ENCODE results near the gene PAN3. TPM values are rescaled to one million over a fixed set of nuclear protein-coding genes. Genes with fewer than 3 reads are reported as not detected.

Gene PAN3
- total RNA-seq, 1 experiment from 2014 or later, result 18.5 TPM

GRCh38 chr13:28336193-28336657 is 197.9 kb downstream of the PAN3 start:
- Histone ChIP-seq H3K36me3 (ENCODE audit: control insufficient read depth, insufficient read depth, low read length) (no peaks in the 10 kb centered on the region), H3K4me1 (ENCODE audit: control insufficient read depth, insufficient read depth, low read length) (no peaks in the 10 kb centered on the region), H3K27me3 (ENCODE audit: control insufficient read depth, insufficient read depth, low read length) (no peaks in the 10 kb centered on the region), H3K27ac (ENCODE audit: low read length) (no peak overlapping the region), H3K4me3 (ENCODE audit: low read depth in 2 of 2, low read length in 2 of 2) (no peak overlapping the region), H3K9me3 (ENCODE audit: control insufficient read depth, insufficient read depth, low read depth, low read length) (no peaks in the 10 kb centered on the region)
- DNase-seq (ENCODE audit: low read depth, low spot score) (no peak), ATAC-seq (no peak)
- TF ChIP-seq, protein P1, sequence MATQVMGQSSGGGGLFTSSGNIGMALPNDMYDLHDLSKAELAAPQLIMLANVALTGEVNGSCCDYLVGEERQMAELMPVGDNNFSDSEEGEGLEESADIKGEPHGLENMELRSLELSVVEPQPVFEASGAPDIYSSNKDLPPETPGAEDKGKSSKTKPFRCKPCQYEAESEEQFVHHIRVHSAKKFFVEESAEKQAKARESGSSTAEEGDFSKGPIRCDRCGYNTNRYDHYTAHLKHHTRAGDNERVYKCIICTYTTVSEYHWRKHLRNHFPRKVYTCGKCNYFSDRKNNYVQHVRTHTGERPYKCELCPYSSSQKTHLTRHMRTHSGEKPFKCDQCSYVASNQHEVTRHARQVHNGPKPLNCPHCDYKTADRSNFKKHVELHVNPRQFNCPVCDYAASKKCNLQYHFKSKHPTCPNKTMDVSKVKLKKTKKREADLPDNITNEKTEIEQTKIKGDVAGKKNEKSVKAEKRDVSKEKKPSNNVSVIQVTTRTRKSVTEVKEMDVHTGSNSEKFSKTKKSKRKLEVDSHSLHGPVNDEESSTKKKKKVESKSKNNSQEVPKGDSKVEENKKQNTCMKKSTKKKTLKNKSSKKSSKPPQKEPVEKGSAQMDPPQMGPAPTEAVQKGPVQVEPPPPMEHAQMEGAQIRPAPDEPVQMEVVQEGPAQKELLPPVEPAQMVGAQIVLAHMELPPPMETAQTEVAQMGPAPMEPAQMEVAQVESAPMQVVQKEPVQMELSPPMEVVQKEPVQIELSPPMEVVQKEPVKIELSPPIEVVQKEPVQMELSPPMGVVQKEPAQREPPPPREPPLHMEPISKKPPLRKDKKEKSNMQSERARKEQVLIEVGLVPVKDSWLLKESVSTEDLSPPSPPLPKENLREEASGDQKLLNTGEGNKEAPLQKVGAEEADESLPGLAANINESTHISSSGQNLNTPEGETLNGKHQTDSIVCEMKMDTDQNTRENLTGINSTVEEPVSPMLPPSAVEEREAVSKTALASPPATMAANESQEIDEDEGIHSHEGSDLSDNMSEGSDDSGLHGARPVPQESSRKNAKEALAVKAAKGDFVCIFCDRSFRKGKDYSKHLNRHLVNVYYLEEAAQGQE (IDR thresholded peaks at IDR 0.05; ENCODE audit: insufficient read depth in 1 of 2, low read depth in 2 of 2, low read length in 1 of 2), result no peak
- TF ChIP-seq, protein P2, sequence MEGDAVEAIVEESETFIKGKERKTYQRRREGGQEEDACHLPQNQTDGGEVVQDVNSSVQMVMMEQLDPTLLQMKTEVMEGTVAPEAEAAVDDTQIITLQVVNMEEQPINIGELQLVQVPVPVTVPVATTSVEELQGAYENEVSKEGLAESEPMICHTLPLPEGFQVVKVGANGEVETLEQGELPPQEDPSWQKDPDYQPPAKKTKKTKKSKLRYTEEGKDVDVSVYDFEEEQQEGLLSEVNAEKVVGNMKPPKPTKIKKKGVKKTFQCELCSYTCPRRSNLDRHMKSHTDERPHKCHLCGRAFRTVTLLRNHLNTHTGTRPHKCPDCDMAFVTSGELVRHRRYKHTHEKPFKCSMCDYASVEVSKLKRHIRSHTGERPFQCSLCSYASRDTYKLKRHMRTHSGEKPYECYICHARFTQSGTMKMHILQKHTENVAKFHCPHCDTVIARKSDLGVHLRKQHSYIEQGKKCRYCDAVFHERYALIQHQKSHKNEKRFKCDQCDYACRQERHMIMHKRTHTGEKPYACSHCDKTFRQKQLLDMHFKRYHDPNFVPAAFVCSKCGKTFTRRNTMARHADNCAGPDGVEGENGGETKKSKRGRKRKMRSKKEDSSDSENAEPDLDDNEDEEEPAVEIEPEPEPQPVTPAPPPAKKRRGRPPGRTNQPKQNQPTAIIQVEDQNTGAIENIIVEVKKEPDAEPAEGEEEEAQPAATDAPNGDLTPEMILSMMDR (IDR thresholded peaks at IDR 0.05), result no peak
- no peak for TF ChIP-seq SIN3A (IDR thresholded peaks at IDR 0.05; ENCODE audit: borderline replicate concordance, insufficient read depth, low read depth, low read length)
- no peak for TF ChIP-seq TCF7L2 (IDR thresholded peaks at IDR 0.05; ENCODE audit: low read depth, low read length)
- TF ChIP-seq POLR2AphosphoS5 (IDR thresholded peaks at IDR 0.05; ENCODE audit: low read depth, low read length), result no peak
- ChIA-PET POLR2A (interaction anchor here (0.8 kb wide), 1 partner anchor 157 kb away, joined by 7 read pairs; no protein-coding TSS in a partner anchor), CTCF (no interaction called here)
- intact Hi-C loops (cut with micrococcal nuclease; ENCODE audit: unreplicated experiment) (no loop called here), in situ Hi-C loops (cut with HindIII; ENCODE audit: low pct_unique_long_range_greater_than_20kb, low sequenced_read_pairs) (no loop called here)
- no TSS peak for BruUV-seq (replicated peaks)

DNA sequence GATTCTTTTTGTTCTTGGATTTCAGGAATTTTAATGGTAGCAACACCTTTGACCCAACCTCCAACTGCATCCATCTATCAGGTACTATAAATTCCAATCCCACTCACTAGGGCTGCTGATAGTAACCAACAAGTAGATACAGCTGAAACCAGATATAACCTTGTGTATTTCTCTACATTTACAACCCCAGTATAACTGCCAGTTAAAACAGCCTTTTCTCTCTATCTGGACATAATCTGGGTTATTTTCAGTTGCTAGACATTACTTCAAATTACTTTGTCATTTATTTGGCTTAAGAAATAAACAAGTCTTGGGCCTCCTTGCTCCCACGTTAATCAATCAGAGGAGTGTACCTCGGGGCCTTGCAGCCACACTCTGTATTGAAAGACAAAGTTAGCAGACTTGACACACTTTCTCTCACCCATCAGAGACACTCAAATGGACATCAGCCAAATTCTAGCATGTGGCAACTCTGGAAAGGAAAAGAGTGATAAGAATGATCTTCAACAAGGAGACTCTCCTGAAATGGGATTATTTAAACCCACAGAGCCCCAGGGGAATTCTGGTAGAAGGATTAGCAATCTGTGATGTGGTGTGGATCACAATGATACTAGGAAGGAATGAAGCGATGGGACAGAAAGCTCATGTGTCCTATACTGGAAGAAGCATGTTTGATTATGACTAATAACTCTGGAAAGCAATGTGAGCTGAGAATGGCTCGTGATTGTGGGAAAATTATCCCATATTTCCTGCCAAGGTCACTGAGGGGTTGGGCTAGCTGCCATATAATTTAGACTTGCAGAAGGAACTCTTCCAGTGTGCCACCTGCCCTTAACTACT is 199.0 kb downstream of the PAN3 start:
- BruUV-seq (replicated peaks), result no TSS peak
- in situ Hi-C loops (cut with HindIII; ENCODE audit: low pct_unique_long_range_greater_than_20kb, low sequenced_read_pairs) (no loop called here), intact Hi-C loops (cut with micrococcal nuclease; ENCODE audit: unreplicated experiment) (no loop called here)
- Histone ChIP-seq H3K4me3 (ENCODE audit: low read depth in 2 of 2, low read length in 2 of 2) (no peak overlapping the region), H3K36me3 (ENCODE audit: control insufficient read depth, insufficient read depth, low read length) (no peaks in the 10 kb centered on the region), H3K27me3 (ENCODE audit: control insufficient read depth, insufficient read depth, low read length) (no peaks in the 10 kb centered on the region), H3K9me3 (ENCODE audit: control insufficient read depth, insufficient read depth, low read depth, low read length) (no peaks in the 10 kb centered on the region), H3K4me1 (ENCODE audit: control insufficient read depth, insufficient read depth, low read length) (no peaks in the 10 kb centered on the region), H3K27ac (ENCODE audit: low read length) (no peak overlapping the region)
- TF ChIP-seq TCF7L2 (IDR thresholded peaks at IDR 0.05; ENCODE audit: low read depth, low read length) (no peak), SIN3A (IDR thresholded peaks at IDR 0.05; ENCODE audit: borderline replicate concordance, insufficient read depth, low read depth, low read length) (no peak), POLR2AphosphoS5 (IDR thresholded peaks at IDR 0.05; ENCODE audit: low read depth, low read length) (no peak)
- TF ChIP-seq, protein P1 (IDR thresholded peaks at IDR 0.05; ENCODE audit: insufficient read depth in 1 of 2, low read depth in 2 of 2, low read length in 1 of 2), result no peak
- TF ChIP-seq, protein P2 (IDR thresholded peaks at IDR 0.05), result no peak
- ATAC-seq (no peak), DNase-seq (ENCODE audit: low read depth, low spot score) (no peak)
- POLR2A ChIA-PET, result interaction anchor here (0.5 kb wide), 1 partner anchor 751 kb away, joined by 3 read pairs; no protein-coding TSS in a partner anchor
- CTCF ChIA-PET, result no interaction called here

All from Panc1 (cell line).